NCI-H2081 (cell line): ENCODE data around the gene CXCL3.
"Not testable (repeated sequence)": the region's sequence is repeated elsewhere in the genome, so short reads cannot be mapped to it uniquely, and the experiment has no call there.

Experiments used
- DNase-seq, 2 experiments: peaks; one replicate each; lab custom pipeline; 2025; lab: John Stamatoyannopoulos, UW

CXCL3 gene

GRCh38 chr4:74038425-74039314 lies at the start of gene CXCL3:
TSS of gene CXCL3 (minus strand) at chr4:74038689. CDS start at chr4:74038611, 78 bp downstream.
- DNase-seq = peak; percentile 24 to 32

- DNase-seq = no peak
Observed at GRCh38 chr4:74087481-74087880, 49.0 kb upstream of the CXCL3 start.

- DNase-seq = no peak
Observed at GRCh38 chr4:74085669-74086068, 47.2 kb upstream of the CXCL3 start.

- no peak for DNase-seq
Observed at GRCh38 chr4:74084984-74085383, 46.5 kb upstream of the CXCL3 start.

- no peak for DNase-seq
Observed at GRCh38 chr4:74083546-74083945, 45.1 kb upstream of the CXCL3 start.

- no peak for DNase-seq
Observed at GRCh38 chr4:74081035-74081434, 42.5 kb upstream of the CXCL3 start.

- DNase-seq = not testable (repeated sequence)
Observed at GRCh38 chr4:74080351-74080750, 41.9 kb upstream of the CXCL3 start.

- DNase-seq = not testable (repeated sequence)
Observed at GRCh38 chr4:74079024-74079423, 40.5 kb upstream of the CXCL3 start.

- no peak for DNase-seq
Observed at GRCh38 chr4:74073358-74073757, 34.9 kb upstream of the CXCL3 start.

- no peak for DNase-seq
Observed at GRCh38 chr4:74072739-74073138, 34.2 kb upstream of the CXCL3 start.

GRCh38 chr4:74067586-74067985 lies 29.1 kb upstream of the CXCL3 start:
- no peak for DNase-seq

- no peak for DNase-seq
Observed at GRCh38 chr4:74066232-74066631, 27.7 kb upstream of the CXCL3 start.

- no peak for DNase-seq
Observed at GRCh38 chr4:74065115-74065642, 26.7 kb upstream of the CXCL3 start.

GRCh38 chr4:74063859-74064258 lies 25.4 kb upstream of the CXCL3 start:
- no peak for DNase-seq

- no peak for DNase-seq
Observed at GRCh38 chr4:74062953-74063352, 24.5 kb upstream of the CXCL3 start.

- DNase-seq = no peak
Observed at GRCh38 chr4:74061430-74061829, 22.9 kb upstream of the CXCL3 start.

GRCh38 chr4:74059161-74059829 lies 20.8 kb upstream of the CXCL3 start:
- no peak for DNase-seq

GRCh38 chr4:74058048-74058651 lies 19.7 kb upstream of the CXCL3 start:
- DNase-seq = no peak

- DNase-seq = no peak
Observed at GRCh38 chr4:74057588-74057987, 19.1 kb upstream of the CXCL3 start.

GRCh38 chr4:74056858-74057562 lies 18.5 kb upstream of the CXCL3 start:
- DNase-seq = no peak

GRCh38 chr4:74056114-74056857 lies 17.8 kb upstream of the CXCL3 start:
- DNase-seq = no peak
